OCI-M2 (cell line): Measurements from ENCODE around the gene IGF2BP3.

Experiments
- DNase-seq: peaks from one replicate; lab custom pipeline; 2025; ENCODE audit not compliant: unreplicated experiment; lab: John Stamatoyannopoulos, UW

IGF2BP3 gene

GRCh38 chr7:23380961-23381360 is 89.3 kb downstream of the IGF2BP3 start:
- DNase-seq = no peak

- DNase-seq = no peak
These were observed 89.7 kb downstream of the IGF2BP3 start for GRCh38 chr7:23380556-23380955.

- no peak for DNase-seq
These were observed 91.3 kb downstream of the IGF2BP3 start for GRCh38 chr7:23378996-23379395.

GRCh38 chr7:23377134-23377533 is 93.2 kb downstream of the IGF2BP3 start:
- no peak for DNase-seq

GRCh38 chr7:23373151-23374004 is 96.9 kb downstream of the IGF2BP3 start:
- no peak for DNase-seq

GRCh38 chr7:23372611-23373010 is 97.7 kb downstream of the IGF2BP3 start:
- DNase-seq = no peak

GRCh38 chr7:23371654-23372053 is 98.6 kb downstream of the IGF2BP3 start:
- no peak for DNase-seq

GRCh38 chr7:23369695-23370404 is 100.4 kb downstream of the IGF2BP3 start:
- DNase-seq = no peak

GRCh38 chr7:23369100-23369499 is 101.2 kb downstream of the IGF2BP3 start:
- no peak for DNase-seq

GRCh38 chr7:23358152-23358674 is 112.1 kb downstream of the IGF2BP3 start:
- DNase-seq = no peak

GRCh38 chr7:23357190-23358093 is 112.8 kb downstream of the IGF2BP3 start:
- DNase-seq = no peak

GRCh38 chr7:23356726-23357125 is 113.6 kb downstream of the IGF2BP3 start:
- DNase-seq = no peak

GRCh38 chr7:23356168-23356567 is 114.1 kb downstream of the IGF2BP3 start:
- DNase-seq = no peak

- no peak for DNase-seq
These were observed 117.1 kb downstream of the IGF2BP3 start for GRCh38 chr7:23353172-23353571.

GRCh38 chr7:23350466-23350865 is 119.8 kb downstream of the IGF2BP3 start:
- no peak for DNase-seq

GRCh38 chr7:23349484-23350157 is 120.7 kb downstream of the IGF2BP3 start:
- no peak for DNase-seq

GRCh38 chr7:23347682-23348180 is 122.6 kb downstream of the IGF2BP3 start:
- DNase-seq = no peak

GRCh38 chr7:23347033-23347681 is 123.1 kb downstream of the IGF2BP3 start:
- no peak for DNase-seq

GRCh38 chr7:23346316-23346715 is 124.0 kb downstream of the IGF2BP3 start:
- no peak for DNase-seq

GRCh38 chr7:23345601-23346000 is 124.7 kb downstream of the IGF2BP3 start:
- DNase-seq = no peak
